AG09319 (cell line): ENCODE results near the gene BTBD9.

Experiments used
- DNase-seq: peaks from one replicate; pipeline ENCODE4 v3.0.0-alpha.2; 2010; ENCODE audit warnings: low read depth; ENCODE audit errors: extremely low read depth
- CTCF ChIP-seq: IDR thresholded peaks from 2 replicates; pipeline ENCODE4 v1.5.1; 2011; ENCODE audit warnings: low read depth, mild to moderate bottlenecking, inconsistent platforms, low read length, moderate library complexity

Gene BTBD9

GRCh38 chr6:38610050-38610625 is 29.6 kb downstream of the BTBD9 start:
- no peak for DNase-seq
- no peak for TF ChIP-seq CTCF

- no peak for TF ChIP-seq CTCF
- DNase-seq = no peak
Observed at GRCh38 chr6:38604700-38605099, 35.0 kb downstream of the BTBD9 start.

GRCh38 chr6:38603966-38604365 is 35.8 kb downstream of the BTBD9 start:
- no peak for DNase-seq
- no peak for TF ChIP-seq CTCF

- no peak for TF ChIP-seq CTCF
- no peak for DNase-seq
Observed at GRCh38 chr6:38603496-38603895, 36.2 kb downstream of the BTBD9 start.

- no peak for TF ChIP-seq CTCF
- DNase-seq = no peak
Observed at GRCh38 chr6:38599966-38600550, 39.7 kb downstream of the BTBD9 start.

GRCh38 chr6:38599261-38599660 is 40.5 kb downstream of the BTBD9 start:
- no peak for DNase-seq
- TF ChIP-seq CTCF = no peak

GRCh38 chr6:38593998-38594665 is 45.6 kb downstream of the BTBD9 start:
- TF ChIP-seq CTCF = no peak
- no peak for DNase-seq
